Esophagus squamous epithelium (tissue), 5 donors: Measurements from ENCODE around the gene WRAP73. TPM values are rescaled to one million over a fixed set of nuclear protein-coding genes. Genes with fewer than 3 reads are reported as not detected.
A peak's percentile ranks its signal among the peaks of the same experiment; 100 is the strongest.

Experiments
- DNase-seq: peaks from one replicate; lab custom pipeline; 2025; lab: John Stamatoyannopoulos, UW
- H3K27ac ChIP-seq, 4 donors: fragments of 200-600 bp; sonication (generic); one replicate each; pipeline ENCODE4 v1.5.1; 2016 to 2019; ENCODE audit warnings: mild to moderate bottlenecking in 1 of 4
- H3K27me3 ChIP-seq, 4 donors: fragments of 200-600 bp; sonication (generic); 1 replicate in 3 of 4; 2 replicates in 1 of 4; pipeline versions ENCODE4 v1.5.1 to v1.6.0; 2017 to 2021; ENCODE audit warnings: antibody characterized with exemption in 1 of 4
- H3K36me3 ChIP-seq, 3 donors: fragments of 200-600 bp; sonication (generic); one replicate each; pipeline ENCODE4 v1.5.1; 2016 to 2019
- H3K4me1 ChIP-seq, 3 donors: fragments of 200-600 bp; sonication (generic); one replicate each; pipeline ENCODE4 v1.5.1; 2017 to 2019
- H3K4me3 ChIP-seq, 4 donors: fragments of 200-600 bp; sonication (generic); 1 replicate in 3 of 4; 2 replicates in 1 of 4; pipeline ENCODE4 v1.5.1; 2016 to 2019; ENCODE audit warnings: mild to moderate bottlenecking in 2 of 4, moderate library complexity in 1 of 4
- H3K9me3 ChIP-seq, 3 donors: fragments of 200-600 bp; sonication (generic); one replicate each; pipeline ENCODE4 v1.5.1; 2016 to 2019
- CTCF ChIP-seq, 6 experiments: fragments of 450-650 bp in 4 of 6; fragments of 200-600 bp in 2 of 6; sonication (generic) in 2 of 6; IDR thresholded peaks; one replicate each; pipeline ENCODE4 v1.5.1; 2016 to 2019; ENCODE audit warnings: antibody characterized with exemption in 6 of 6, mild to moderate bottlenecking in 4 of 6, moderate library complexity in 4 of 6
- POLR2A ChIP-seq, 4 donors: fragments of 450-650 bp; IDR thresholded peaks; one replicate each; pipeline ENCODE4 v1.6.1; 2017; ENCODE audit warnings: antibody characterized with exemption in 4 of 4, mild to moderate bottlenecking in 4 of 4, moderate library complexity in 3 of 4
- WGBS, 2 donors: methylation state at CpG; one replicate each; pipeline ENCODE4 v1.1.5; 2018; 5-methylcytosine and 5-hydroxymethylcytosine counted together
- intact Hi-C: fragments of 100-400 bp; cut with DNase I; formaldehyde crosslinking; loops from one replicate; pipeline ENCODE4 v1.15.0; 2022
- total RNA-seq, 4 donors: library from RNA; depleted of rRNA; stranded (reverse); fragments of >200 nt; gene quantifications; one replicate each; pipeline ENCODE4 v1.1.0, GENCODE V29; 2016
- donor health status: DM: yes; HTN: yes; CAD: no.

The WRAP73 gene
- total RNA-seq, 4 donors from 2014 or later: 7.6 to 17.2 (median 11.8) TPM

- Histone ChIP-seq H3K27ac (no peak overlapping the region), H3K4me3 (peak overlapping the region in 1 of 4 donors; percentile 9), H3K36me3 (no peaks in the 10 kb centered on the region), H3K9me3 (no peaks in the 10 kb centered on the region), H3K4me1 (peaks cover 0 to 24% (median 4%) of the 10 kb centered on the region in 3 donors), H3K27me3 (peaks cover 0 to 53% (median 0%) of the 10 kb centered on the region in 4 donors)
- no peak for DNase-seq
- TF ChIP-seq POLR2A (IDR thresholded peaks at IDR 0.05): no peak
- no peak for TF ChIP-seq CTCF (IDR thresholded peaks at IDR 0.05)
- 80 to 83% methylated on average over 1 to 3 of the region's 11 CpGs for WGBS, 2 donors
- intact Hi-C loops: no loop called here
These were observed 25.5 kb upstream of the WRAP73 start for GRCh38 chr1:3675436-3675835.

GRCh38 chr1:3674100-3675094 is 24.5 kb upstream of the WRAP73 start:
- H3K9me3 ChIP-seq: no peaks in the 10 kb centered on the region
- TF ChIP-seq POLR2A (IDR thresholded peaks at IDR 0.05) (no peak), CTCF (IDR thresholded peaks at IDR 0.05) (no peak)
- no peaks in the 10 kb centered on the region for H3K36me3 ChIP-seq
- H3K27ac ChIP-seq: no peak overlapping the region
- H3K4me1 ChIP-seq: peaks cover 0 to 23% (median 4%) of the 10 kb centered on the region in 3 donors
- peak overlapping the region in 3 of 4 donors; percentile 11 to 21 (median 16) for H3K4me3 ChIP-seq
- DNase-seq: no peak
- 40% methylated on average over 1 to 2 of the region's 30 CpGs for WGBS, 2 donors
- H3K27me3 ChIP-seq: peaks cover 0 to 55% (median 0%) of the 10 kb centered on the region in 4 donors
- intact Hi-C loops: no loop called here

- H3K27ac ChIP-seq: no peak overlapping the region
- no peaks in the 10 kb centered on the region for H3K36me3 ChIP-seq
- no peak overlapping the region for H3K4me3 ChIP-seq
- peaks cover 7 to 28% (median 11%) of the 10 kb centered on the region in 3 donors for H3K4me1 ChIP-seq
- TF ChIP-seq CTCF (IDR thresholded peaks at IDR 0.05) (no peak), POLR2A (IDR thresholded peaks at IDR 0.05) (no peak)
- H3K9me3 ChIP-seq: no peaks in the 10 kb centered on the region
- WGBS, 2 donors: 75 to 82% methylated on average over 17 of the region's 25 CpGs
- no peak for DNase-seq
- intact Hi-C loops: no loop called here
- peaks cover 0 to 56% (median 0%) of the 10 kb centered on the region in 4 donors for H3K27me3 ChIP-seq
These were observed 23.6 kb upstream of the WRAP73 start for GRCh38 chr1:3673381-3674099.

GRCh38 chr1:3672971-3673361 is 23.1 kb upstream of the WRAP73 start:
- no peak for DNase-seq
- WGBS, 2 donors: 70 to 79% methylated on average over 9 to 16 of the region's 17 CpGs
- peaks cover 0 to 59% (median 0%) of the 10 kb centered on the region in 4 donors for H3K27me3 ChIP-seq
- intact Hi-C loops: no loop called here
- H3K27ac ChIP-seq: no peak overlapping the region
- H3K4me1 ChIP-seq: peaks cover 8 to 29% (median 12%) of the 10 kb centered on the region in 3 donors
- H3K36me3 ChIP-seq: no peaks in the 10 kb centered on the region
- H3K4me3 ChIP-seq: no peak overlapping the region
- no peak for TF ChIP-seq POLR2A (IDR thresholded peaks at IDR 0.05)
- TF ChIP-seq CTCF (IDR thresholded peaks at IDR 0.05): no peak
- no peaks in the 10 kb centered on the region for H3K9me3 ChIP-seq
